Ishikawa (cell line): Measurements from ENCODE around the gene DDAH1.

Experiments used
- CEBPB ChIP-seq: IDR thresholded peaks from 2 replicates; pipeline ENCODE4 v1.6.1; 2012
- CREB1 ChIP-seq: IDR thresholded peaks from 2 replicates; pipeline ENCODE4 v1.6.1; 2012; ENCODE audit warnings: low read depth
- EGR1 ChIP-seq: IDR thresholded peaks from 2 replicates; pipeline ENCODE4 v1.6.1; 2012
- EP300 ChIP-seq: IDR thresholded peaks from 2 replicates; pipeline ENCODE4 v1.6.1; 2012; ENCODE audit warnings: borderline replicate concordance
- FOXM1 ChIP-seq: IDR thresholded peaks from 2 replicates; pipeline ENCODE4 v1.6.1; 2012; ENCODE audit warnings: low read depth, borderline replicate concordance
- NFIC ChIP-seq: IDR thresholded peaks from 2 replicates; pipeline ENCODE4 v1.6.1; 2012
- RAD21 ChIP-seq: IDR thresholded peaks from 2 replicates; pipeline ENCODE4 v1.6.1; 2012; ENCODE audit warnings: low read depth
- TAF1 ChIP-seq: IDR thresholded peaks from 2 replicates; pipeline ENCODE4 v1.6.1; 2012; ENCODE audit warnings: low read depth, mild to moderate bottlenecking
- TCF12 ChIP-seq: IDR thresholded peaks from 2 replicates; pipeline ENCODE4 v1.6.1; 2012; ENCODE audit warnings: low read depth
- TEAD4 ChIP-seq: IDR thresholded peaks from 2 replicates; pipeline ENCODE4 v1.6.1; 2012
- YY1 ChIP-seq: IDR thresholded peaks from 2 replicates; pipeline ENCODE4 v1.6.1; 2012; ENCODE audit warnings: low read depth
- ZBTB7A ChIP-seq: IDR thresholded peaks from 2 replicates; pipeline ENCODE4 v1.6.1; 2012; ENCODE audit warnings: low read depth
- TF ChIP-seq, protein P1 (sequence below): IDR thresholded peaks from 2 replicates; pipeline ENCODE4 v1.6.1; 2012
- TF ChIP-seq, protein P2 (sequence below): IDR thresholded peaks from 2 replicates; pipeline ENCODE4 v1.6.1; 2012
- TF ChIP-seq, protein P3 (sequence below): IDR thresholded peaks from 2 replicates; pipeline ENCODE4 v1.6.1; 2012; ENCODE audit warnings: low read depth, mild to moderate bottlenecking

The DDAH1 gene

DNA sequence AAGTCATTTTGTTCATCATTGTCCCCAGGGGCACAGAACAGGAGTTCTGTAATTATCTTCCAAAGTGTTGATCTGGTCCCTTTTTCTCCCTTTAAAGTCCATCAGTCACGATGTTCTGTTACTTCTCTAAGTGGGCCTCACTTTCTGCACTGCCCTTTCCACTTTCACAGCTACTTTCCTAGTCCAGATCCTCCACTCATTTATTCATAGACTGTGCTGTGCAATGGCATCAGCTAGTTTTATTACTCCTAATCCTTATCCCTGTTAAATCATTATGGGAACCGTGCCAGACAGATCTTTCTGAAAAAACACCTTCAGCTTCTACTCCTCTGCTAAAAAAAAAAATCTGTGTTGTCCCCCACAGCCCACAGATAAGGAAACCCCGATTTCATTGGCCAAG lies 124.5 kb downstream of the DDAH1 start:
- TF ChIP-seq, protein P1, sequence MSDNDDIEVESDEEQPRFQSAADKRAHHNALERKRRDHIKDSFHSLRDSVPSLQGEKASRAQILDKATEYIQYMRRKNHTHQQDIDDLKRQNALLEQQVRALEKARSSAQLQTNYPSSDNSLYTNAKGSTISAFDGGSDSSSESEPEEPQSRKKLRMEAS, result no peak
- no peak for TF ChIP-seq TAF1
- no peak for TF ChIP-seq FOXM1
- TF ChIP-seq NFIC, result no peak
- TF ChIP-seq RAD21, result no peak
- no peak for TF ChIP-seq TCF12
- no peak for TF ChIP-seq EGR1
- no peak for TF ChIP-seq CREB1
- TF ChIP-seq, protein P2, sequence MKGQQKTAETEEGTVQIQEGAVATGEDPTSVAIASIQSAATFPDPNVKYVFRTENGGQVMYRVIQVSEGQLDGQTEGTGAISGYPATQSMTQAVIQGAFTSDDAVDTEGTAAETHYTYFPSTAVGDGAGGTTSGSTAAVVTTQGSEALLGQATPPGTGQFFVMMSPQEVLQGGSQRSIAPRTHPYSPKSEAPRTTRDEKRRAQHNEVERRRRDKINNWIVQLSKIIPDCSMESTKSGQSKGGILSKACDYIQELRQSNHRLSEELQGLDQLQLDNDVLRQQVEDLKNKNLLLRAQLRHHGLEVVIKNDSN, result no peak
- TF ChIP-seq EP300, result no peak
- no peak for TF ChIP-seq TEAD4
- TF ChIP-seq ZBTB7A, result no peak

DNA sequence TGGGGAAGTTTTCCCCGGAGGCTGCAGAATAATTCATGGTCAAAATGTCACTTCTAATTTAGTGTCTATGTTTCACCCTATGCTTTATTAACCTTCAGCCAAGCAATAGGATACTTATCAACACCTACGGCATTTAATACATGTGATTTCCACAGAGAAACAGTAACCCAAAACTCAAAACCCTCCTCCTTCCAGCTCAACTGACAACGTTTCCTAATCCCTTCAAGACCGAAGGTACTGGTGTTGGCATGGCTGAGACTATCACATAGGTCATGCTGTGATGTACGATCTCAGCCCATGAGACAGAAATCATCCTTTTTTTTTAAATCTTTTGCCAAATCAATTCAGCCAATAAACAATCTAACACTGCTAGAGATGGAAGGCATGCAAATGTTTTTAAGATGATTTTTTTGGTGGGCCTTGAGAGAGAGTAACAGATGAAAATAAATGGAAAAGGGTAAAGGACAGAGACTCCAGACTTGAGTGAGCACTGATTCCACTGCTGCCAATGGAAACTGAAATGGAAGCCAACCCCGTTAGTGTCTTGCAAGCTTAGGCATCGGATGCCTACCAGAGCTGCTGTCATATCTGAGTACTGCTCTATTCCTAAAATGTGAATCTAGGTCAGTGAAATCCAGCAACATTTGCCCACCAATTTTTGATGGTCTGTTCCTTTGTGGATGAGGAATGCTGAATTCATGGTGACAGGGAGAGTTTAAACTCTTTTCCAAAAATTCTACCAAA lies 125.1 kb downstream of the DDAH1 start:
- TF ChIP-seq TAF1 (no peak), TEAD4 (no peak), CEBPB (no peak), EP300 (no peak), TCF12 (no peak), YY1 (no peak), EGR1 (no peak), FOXM1 (no peak), RAD21 (no peak), CREB1 (no peak), ZBTB7A (no peak)
- TF ChIP-seq, protein P2, result no peak
- TF ChIP-seq, protein P3, sequence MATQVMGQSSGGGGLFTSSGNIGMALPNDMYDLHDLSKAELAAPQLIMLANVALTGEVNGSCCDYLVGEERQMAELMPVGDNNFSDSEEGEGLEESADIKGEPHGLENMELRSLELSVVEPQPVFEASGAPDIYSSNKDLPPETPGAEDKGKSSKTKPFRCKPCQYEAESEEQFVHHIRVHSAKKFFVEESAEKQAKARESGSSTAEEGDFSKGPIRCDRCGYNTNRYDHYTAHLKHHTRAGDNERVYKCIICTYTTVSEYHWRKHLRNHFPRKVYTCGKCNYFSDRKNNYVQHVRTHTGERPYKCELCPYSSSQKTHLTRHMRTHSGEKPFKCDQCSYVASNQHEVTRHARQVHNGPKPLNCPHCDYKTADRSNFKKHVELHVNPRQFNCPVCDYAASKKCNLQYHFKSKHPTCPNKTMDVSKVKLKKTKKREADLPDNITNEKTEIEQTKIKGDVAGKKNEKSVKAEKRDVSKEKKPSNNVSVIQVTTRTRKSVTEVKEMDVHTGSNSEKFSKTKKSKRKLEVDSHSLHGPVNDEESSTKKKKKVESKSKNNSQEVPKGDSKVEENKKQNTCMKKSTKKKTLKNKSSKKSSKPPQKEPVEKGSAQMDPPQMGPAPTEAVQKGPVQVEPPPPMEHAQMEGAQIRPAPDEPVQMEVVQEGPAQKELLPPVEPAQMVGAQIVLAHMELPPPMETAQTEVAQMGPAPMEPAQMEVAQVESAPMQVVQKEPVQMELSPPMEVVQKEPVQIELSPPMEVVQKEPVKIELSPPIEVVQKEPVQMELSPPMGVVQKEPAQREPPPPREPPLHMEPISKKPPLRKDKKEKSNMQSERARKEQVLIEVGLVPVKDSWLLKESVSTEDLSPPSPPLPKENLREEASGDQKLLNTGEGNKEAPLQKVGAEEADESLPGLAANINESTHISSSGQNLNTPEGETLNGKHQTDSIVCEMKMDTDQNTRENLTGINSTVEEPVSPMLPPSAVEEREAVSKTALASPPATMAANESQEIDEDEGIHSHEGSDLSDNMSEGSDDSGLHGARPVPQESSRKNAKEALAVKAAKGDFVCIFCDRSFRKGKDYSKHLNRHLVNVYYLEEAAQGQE, result no peak

DNA sequence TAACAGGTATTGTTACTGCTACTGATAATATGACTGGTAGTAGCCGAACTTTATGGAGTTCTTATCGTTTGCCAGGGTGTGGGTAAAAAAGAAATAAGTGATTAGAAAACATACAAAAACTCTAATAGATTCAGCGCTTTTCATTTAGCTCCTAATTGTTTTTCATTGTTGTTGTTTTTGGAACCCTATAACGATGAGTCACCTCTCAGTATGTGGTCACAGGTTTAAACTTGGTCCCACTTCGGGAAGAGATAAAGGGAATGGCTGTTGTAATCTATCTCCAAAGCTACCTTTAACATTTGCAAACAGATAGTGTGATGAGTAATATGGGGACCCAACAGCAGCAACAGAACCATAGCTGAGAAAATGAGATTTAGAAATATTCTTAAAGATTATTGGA lies 125.9 kb downstream of the DDAH1 start:
- TF ChIP-seq TCF12 (no peak), ZBTB7A (no peak), FOXM1 (no peak), EP300 (no peak), NFIC (no peak; the same call in 1 of the 2 replicates), TEAD4 (no peak), CREB1 (no peak)
- TF ChIP-seq, protein P2, result no peak

DNA sequence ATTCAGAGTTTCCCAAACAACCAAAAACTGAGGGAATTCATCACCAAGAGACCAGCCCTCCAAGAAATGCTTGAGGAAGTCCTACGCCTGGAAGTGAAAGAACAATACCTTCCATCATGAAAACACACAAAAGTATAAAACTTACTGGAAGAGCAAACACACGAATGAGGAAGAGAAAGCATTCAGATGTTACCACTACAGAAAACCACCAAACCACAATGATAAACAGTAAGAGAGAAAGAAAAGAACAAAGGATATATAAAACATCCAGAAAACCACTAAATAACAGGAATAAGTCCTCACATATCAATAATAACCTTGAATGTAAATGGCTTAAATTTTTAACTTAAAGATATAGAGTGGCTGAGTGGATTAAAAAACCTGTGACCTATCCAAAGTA lies 130.0 kb downstream of the DDAH1 start:
- TF ChIP-seq CREB1, result no peak
- TF ChIP-seq TCF12, result no peak
- TF ChIP-seq, protein P1, result no peak
- TF ChIP-seq YY1, result no peak
- no peak for TF ChIP-seq TAF1
- TF ChIP-seq, protein P3, result no peak
- no peak for TF ChIP-seq NFIC
- no peak for TF ChIP-seq RAD21
- no peak for TF ChIP-seq EGR1
- no peak for TF ChIP-seq CEBPB
- no peak for TF ChIP-seq ZBTB7A

DNA sequence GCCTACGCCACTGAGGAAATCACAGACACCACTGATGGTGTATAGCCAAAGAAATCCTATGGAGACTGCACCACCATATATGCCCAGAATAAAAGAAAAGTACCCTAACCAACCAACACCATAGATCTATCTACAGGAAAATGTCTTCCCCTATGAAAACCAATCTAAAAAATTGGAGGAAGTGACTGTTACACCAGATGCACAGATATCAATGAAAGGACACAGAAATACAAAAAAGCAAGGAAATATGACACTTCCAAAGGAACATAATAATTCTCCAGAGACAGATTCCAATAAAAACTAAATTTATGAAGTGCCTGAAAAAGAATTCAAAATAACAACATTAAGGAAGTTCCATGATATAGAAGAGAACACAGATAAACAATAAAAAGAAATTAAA lies 131.8 kb downstream of the DDAH1 start:
- TF ChIP-seq TCF12, result no peak
- TF ChIP-seq RAD21, result no peak
- TF ChIP-seq ZBTB7A, result no peak
- no peak for TF ChIP-seq NFIC
- TF ChIP-seq, protein P3, result no peak
- no peak for TF ChIP-seq TAF1
- TF ChIP-seq, protein P1, result no peak
- TF ChIP-seq, protein P2, result no peak
- TF ChIP-seq TEAD4, result no peak
- TF ChIP-seq YY1, result no peak
